Activated naive CD4-positive, alpha-beta T cell treated with anti-CD3 and anti-CD28 coated beads for 36 hours (primary cell): ENCODE data around the gene CRYBA4. TPM values are rescaled to one million over a fixed set of nuclear protein-coding genes. Genes with fewer than 3 reads are reported as not detected.

Source experiments
- CTCF ChIA-PET: fragments of 350-600 bp; sonication (Branson Sonifier 250); formaldehyde crosslinking; loops from one replicate; lab custom pipeline; 2021; ENCODE audit warnings: antibody characterized with exemption; lab: Charles Lee
- DNase-seq: peaks from one replicate; pipeline ENCODE4 v3.0.0-alpha.2; 2020
- H3K27ac Mint-ChIP-seq: one replicate; pipeline ENCODE4 v1.8.0; 2021; ENCODE audit warnings: mild to moderate bottlenecking, mixed read lengths
- H3K27me3 Mint-ChIP-seq: one replicate; pipeline ENCODE4 v1.8.0; 2021; ENCODE audit warnings: low read depth, mixed read lengths
- H3K36me3 Mint-ChIP-seq: one replicate; pipeline ENCODE4 v1.8.0; 2021; ENCODE audit warnings: low read depth, mixed read lengths
- H3K4me1 Mint-ChIP-seq: one replicate; pipeline ENCODE4 v1.8.0; 2021; ENCODE audit warnings: low read depth, mixed read lengths
- H3K4me3 Mint-ChIP-seq: one replicate; pipeline ENCODE4 v1.8.0; 2021; ENCODE audit warnings: mild to moderate bottlenecking, moderate library complexity, mixed read lengths
- H3K9me3 Mint-ChIP-seq: one replicate; pipeline ENCODE4 v1.8.0; 2021; ENCODE audit warnings: mixed read lengths
- intact Hi-C: fragments of 100-400 bp; cut with micrococcal nuclease; formaldehyde crosslinking; loops from one replicate; pipeline ENCODE4 v1.15.1; 2023
- total RNA-seq, 2 experiments: library from RNA; stranded (reverse); gene quantifications; one replicate each; pipeline ENCODE4 v1.2.3, GENCODE V29; 2021

Gene CRYBA4
- total RNA-seq, 2 experiments from 2014 or later: not detected

GRCh38 chr22:26586556-26587325, 35.0 kb upstream of the CRYBA4 start:
- DNase-seq: peak; percentile 21
- Mint-ChIP-seq H3K9me3 (peaks cover 4% of the 10 kb centered on the region), H3K4me1 (peaks cover 33% of the 10 kb centered on the region), H3K4me3 (no peak overlapping the region), H3K36me3 (peaks cover 1% of the 10 kb centered on the region), H3K27me3 (no peaks in the 10 kb centered on the region), H3K27ac (no peak overlapping the region)
- CTCF ChIA-PET: interaction anchor here (0.8 to 1.0 kb wide), 2 partner anchors 15 to 42 kb away, joined by 3 read pairs; no protein-coding TSS in a partner anchor
- intact Hi-C loops: loop anchor here (5.0 kb wide), 1 partner anchor 74 kb away; the partner anchor contains the start of gene TFIP11

DNA sequence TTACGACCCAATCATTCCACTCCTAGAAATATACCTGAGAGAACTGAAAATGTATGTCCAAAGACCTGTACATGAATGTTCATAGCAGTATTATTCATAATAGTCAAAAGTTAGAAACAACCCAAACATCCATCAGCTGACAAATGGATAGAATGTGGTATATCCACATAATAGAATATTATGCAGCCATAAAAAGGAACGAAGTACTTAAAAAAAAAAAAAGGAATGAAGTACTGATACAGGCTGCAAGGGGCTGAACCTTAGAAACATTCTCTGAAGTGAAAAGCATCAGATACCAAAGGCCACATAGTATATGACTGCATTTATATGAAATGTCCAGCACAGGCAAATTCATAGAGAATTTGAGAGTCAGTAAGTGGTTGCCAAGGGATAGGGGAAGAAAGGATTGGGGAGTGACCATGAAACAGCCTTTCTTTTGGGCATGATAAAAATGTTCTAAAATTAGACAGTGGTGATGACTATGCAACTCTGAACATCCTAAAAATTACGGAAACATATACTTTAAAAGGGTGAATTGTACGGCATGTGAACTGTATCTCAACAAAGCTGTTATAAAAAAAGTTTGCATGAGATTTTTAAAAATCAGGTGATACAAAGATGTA, 33.7 kb upstream of the CRYBA4 start:
- Mint-ChIP-seq H3K27me3 (no peaks in the 10 kb centered on the region), H3K27ac (no peak overlapping the region)

DNA sequence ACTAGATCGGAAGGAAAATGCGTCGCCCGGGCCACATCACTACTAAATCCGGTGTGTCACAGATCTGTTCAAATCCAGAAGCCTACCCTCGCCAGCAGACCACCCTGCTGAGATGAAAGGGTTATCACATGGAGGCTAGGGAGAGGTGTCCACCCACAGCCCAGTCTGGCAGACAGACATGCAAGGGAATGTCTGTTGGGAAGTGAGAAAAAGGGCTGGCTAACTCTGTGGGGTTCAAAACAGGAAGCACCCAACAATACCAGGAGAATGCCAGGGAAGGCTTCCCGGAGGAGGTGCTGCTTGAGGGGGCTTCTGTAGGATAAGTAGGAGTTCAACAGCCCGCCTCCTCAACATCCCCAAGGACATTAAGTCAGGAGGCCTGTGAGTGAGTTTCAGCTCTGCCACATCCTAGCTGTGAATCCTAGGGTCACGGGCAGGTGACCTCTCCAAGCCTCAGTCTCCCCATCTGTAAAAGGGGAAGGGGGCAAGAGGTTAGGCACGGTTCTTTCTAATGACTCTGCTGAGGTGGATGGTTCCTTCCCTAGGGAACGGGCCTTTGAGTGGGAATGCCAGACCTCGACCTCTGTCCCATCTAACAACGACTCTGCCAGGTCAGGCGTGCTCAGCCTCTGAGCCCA, 32.9 kb upstream of the CRYBA4 start:
- H3K4me1 Mint-ChIP-seq: peaks cover 49% of the 10 kb centered on the region
- CTCF ChIA-PET: interaction anchor here (1.4 kb wide), 1 partner anchor 11 kb away, joined by 3 read pairs; no protein-coding TSS in a partner anchor
- H3K27ac Mint-ChIP-seq: peak overlapping the region; percentile 61
- no peaks in the 10 kb centered on the region for H3K27me3 Mint-ChIP-seq
- H3K36me3 Mint-ChIP-seq: peaks cover 1% of the 10 kb centered on the region
- no peak for DNase-seq
- H3K9me3 Mint-ChIP-seq: peaks cover 4% of the 10 kb centered on the region
- intact Hi-C loops: loop anchor here (5.0 kb wide), 1 partner anchor 77 kb away; the partner anchor contains the start of gene TFIP11
- H3K4me3 Mint-ChIP-seq: peak overlapping the region; percentile 85

More for the DNA sequence above, 33.7 kb upstream of the CRYBA4 start:
- intact Hi-C loops: loop anchor here (5.0 kb wide), 1 partner anchor 76 kb away; the partner anchor contains the start of gene TFIP11
- Mint-ChIP-seq H3K4me3 (peak overlapping the region; percentile 85), H3K9me3 (peaks cover 4% of the 10 kb centered on the region), H3K36me3 (peaks cover 1% of the 10 kb centered on the region), H3K4me1 (peaks cover 46% of the 10 kb centered on the region)
- CTCF ChIA-PET: interaction anchor here (0.8 kb wide), 1 partner anchor 16 kb away, joined by 3 read pairs; no protein-coding TSS in a partner anchor
- DNase-seq: no peak

- peak; percentile 46 for DNase-seq
- peak overlapping the region; percentile 85 for H3K4me3 Mint-ChIP-seq
- CTCF ChIA-PET: interaction anchor here (1.4 kb wide), 1 partner anchor 12 kb away, joined by 3 read pairs; no protein-coding TSS in a partner anchor
- H3K27ac Mint-ChIP-seq: peak overlapping the region; percentile 61
- no peaks in the 10 kb centered on the region for H3K27me3 Mint-ChIP-seq
- H3K36me3 Mint-ChIP-seq: peaks cover 1% of the 10 kb centered on the region
- peaks cover 4% of the 10 kb centered on the region for H3K9me3 Mint-ChIP-seq
- intact Hi-C loops: loop anchor here (5.0 kb wide), 1 partner anchor 77 kb away; the partner anchor contains the start of gene TFIP11
- peaks cover 50% of the 10 kb centered on the region for H3K4me1 Mint-ChIP-seq
Observed at GRCh38 chr22:26589367-26589844, 32.4 kb upstream of the CRYBA4 start.

GRCh38 chr22:26589845-26590736, 31.7 kb upstream of the CRYBA4 start, which contains the start of gene TPST2:
Gene TPST2, minus strand, starts transcription at chr22:26590132. Its CDS starts 48,502 bp downstream, at chr22:26541630.
- intact Hi-C loops: loop anchor here (1.0 to 5.0 kb wide), 6 partner anchors 11 to 162 kb away; partner anchors contain the start of genes HPS4, SRRD and TFIP11
- peak within 1 kb of the TSS; percentile 85 for H3K4me3 Mint-ChIP-seq
- CTCF ChIA-PET: interaction anchor here (1.1 to 1.4 kb wide), 2 partner anchors 12 to 52 kb away, joined by 3 read pairs; no protein-coding TSS in a partner anchor
- peaks cover 4% of the 10 kb centered on the region for H3K9me3 Mint-ChIP-seq
- H3K4me1 Mint-ChIP-seq: peaks cover 49% of the 10 kb centered on the region
- H3K36me3 Mint-ChIP-seq: peaks cover 1% of the 10 kb centered on the region
- DNase-seq: peak; percentile 72
- no peaks in the 10 kb centered on the region for H3K27me3 Mint-ChIP-seq
- peak within 1 kb of the TSS; percentile 67 for H3K27ac Mint-ChIP-seq

DNA sequence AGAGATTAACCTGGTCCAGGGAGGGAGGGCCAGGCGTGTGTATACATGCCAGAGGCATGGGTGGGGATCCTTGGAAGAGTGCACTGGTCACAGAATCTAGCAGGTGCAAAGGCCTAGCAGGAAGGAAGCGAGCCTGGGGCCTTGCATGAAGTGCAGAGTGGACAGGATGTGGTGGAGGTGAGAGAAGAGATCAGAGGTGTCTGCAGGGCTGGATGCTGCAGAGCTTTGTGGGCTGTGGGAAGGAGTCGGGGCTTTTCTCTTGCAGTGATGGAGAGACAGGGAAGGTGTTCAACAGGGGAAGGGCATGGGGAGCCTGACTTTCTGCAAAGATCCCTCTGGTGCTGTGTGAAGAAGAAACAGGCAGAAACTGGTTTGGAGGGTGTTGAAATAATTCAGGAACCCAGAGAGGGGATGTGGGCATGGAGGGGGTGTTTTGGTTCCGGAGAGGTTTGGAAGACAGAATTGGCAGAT, 29.3 kb upstream of the CRYBA4 start:
- no peak overlapping the region for H3K4me3 Mint-ChIP-seq
- H3K4me1 Mint-ChIP-seq: peaks cover 33% of the 10 kb centered on the region
- H3K27ac Mint-ChIP-seq: no peak overlapping the region
- peaks cover 4% of the 10 kb centered on the region for H3K9me3 Mint-ChIP-seq
- intact Hi-C loops: no loop called here
- DNase-seq: peak; percentile 74
- no peaks in the 10 kb centered on the region for H3K36me3 Mint-ChIP-seq
- CTCF ChIA-PET: interaction anchor here (0.7 to 0.9 kb wide), 3 partner anchors 31 to 90 kb away, joined by 3 to 5 read pairs (median 4); no protein-coding TSS in a partner anchor
- H3K27me3 Mint-ChIP-seq: no peaks in the 10 kb centered on the region

GRCh38 chr22:26593763-26594162, 28.0 kb upstream of the CRYBA4 start:
- Mint-ChIP-seq H3K4me1 (peaks cover 26% of the 10 kb centered on the region), H3K27ac (no peak overlapping the region), H3K4me3 (no peak overlapping the region), H3K9me3 (no peaks in the 10 kb centered on the region), H3K36me3 (no peaks in the 10 kb centered on the region), H3K27me3 (no peaks in the 10 kb centered on the region)
- CTCF ChIA-PET: no interaction called here
- intact Hi-C loops: no loop called here
- no peak for DNase-seq

- no peaks in the 10 kb centered on the region for H3K9me3 Mint-ChIP-seq
- intact Hi-C loops: no loop called here
- no peak overlapping the region for H3K27ac Mint-ChIP-seq
- DNase-seq: no peak
- no peaks in the 10 kb centered on the region for H3K27me3 Mint-ChIP-seq
- H3K36me3 Mint-ChIP-seq: no peaks in the 10 kb centered on the region
- CTCF ChIA-PET: interaction anchor here (0.6 kb wide), 1 partner anchor 17 kb away, joined by 4 read pairs; no protein-coding TSS in a partner anchor
- H3K4me3 Mint-ChIP-seq: no peak overlapping the region
- peaks cover 14% of the 10 kb centered on the region for H3K4me1 Mint-ChIP-seq
Observed at GRCh38 chr22:26597026-26597425, 24.7 kb upstream of the CRYBA4 start.

- H3K27me3 Mint-ChIP-seq: no peaks in the 10 kb centered on the region
- intact Hi-C loops: no loop called here
- no peaks in the 10 kb centered on the region for H3K36me3 Mint-ChIP-seq
- DNase-seq: no peak
- H3K27ac Mint-ChIP-seq: no peak overlapping the region
- H3K4me1 Mint-ChIP-seq: peaks cover 10% of the 10 kb centered on the region
- H3K9me3 Mint-ChIP-seq: no peaks in the 10 kb centered on the region
- CTCF ChIA-PET: interaction anchor here (0.6 kb wide), 1 partner anchor 17 kb away, joined by 4 read pairs; no protein-coding TSS in a partner anchor
- H3K4me3 Mint-ChIP-seq: no peak overlapping the region
Observed at GRCh38 chr22:26597480-26597879, 24.3 kb upstream of the CRYBA4 start.

GRCh38 chr22:26599505-26599904, 22.3 kb upstream of the CRYBA4 start:
- intact Hi-C loops: no loop called here
- H3K27ac Mint-ChIP-seq: no peak overlapping the region
- DNase-seq: no peak
- H3K36me3 Mint-ChIP-seq: no peaks in the 10 kb centered on the region
- H3K4me1 Mint-ChIP-seq: no peaks in the 10 kb centered on the region
- CTCF ChIA-PET: no interaction called here
- H3K4me3 Mint-ChIP-seq: no peak overlapping the region
- no peaks in the 10 kb centered on the region for H3K27me3 Mint-ChIP-seq
- no peaks in the 10 kb centered on the region for H3K9me3 Mint-ChIP-seq

DNA sequence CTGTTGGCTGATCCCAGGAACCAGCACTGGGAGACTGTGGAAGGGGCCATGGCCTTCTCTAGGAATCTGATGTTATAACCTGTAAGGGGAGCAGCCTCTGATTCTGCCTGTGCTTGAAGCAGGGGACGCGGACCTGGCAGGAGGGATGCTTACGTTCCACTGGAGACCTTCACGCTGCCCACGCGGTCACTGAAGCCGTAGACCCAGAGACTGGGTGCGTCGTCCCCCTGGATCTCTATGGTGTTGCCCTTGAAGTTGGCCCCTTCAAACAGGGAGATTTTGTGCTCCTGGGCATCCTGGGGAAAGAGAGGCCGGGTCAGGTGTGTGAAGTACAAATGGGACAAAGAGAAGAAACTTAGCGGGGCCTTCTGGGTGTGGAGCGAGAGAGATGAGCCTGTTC, 20.0 kb upstream of the CRYBA4 start:
- H3K27ac Mint-ChIP-seq: no peak overlapping the region
- H3K36me3 Mint-ChIP-seq: no peaks in the 10 kb centered on the region
- CTCF ChIA-PET: no interaction called here
- intact Hi-C loops: no loop called here
- H3K9me3 Mint-ChIP-seq: no peaks in the 10 kb centered on the region
- no peak overlapping the region for H3K4me3 Mint-ChIP-seq
- no peaks in the 10 kb centered on the region for H3K27me3 Mint-ChIP-seq
- H3K4me1 Mint-ChIP-seq: peaks cover 2% of the 10 kb centered on the region
- no peak for DNase-seq
